Liver (tissue), 3 donors: ENCODE measurements around the gene PCSK6.

Source experiments
- EGR1 ChIP-seq, 2 donors: IDR thresholded peaks; 2 replicates each; pipeline ENCODE4 v1.6.1; 2016 to 2018; ENCODE audit warnings: antibody characterized with exemption in 2 of 2, low read depth in 2 of 2
- FOXA2 ChIP-seq: IDR thresholded peaks from 2 replicates; pipeline ENCODE4 v1.6.1; 2016; ENCODE audit warnings: antibody characterized with exemption
- GABPA ChIP-seq, 2 donors: IDR thresholded peaks in 1 of 2; conservative IDR thresholded peaks in 1 of 2; 2 replicates each; pipeline ENCODE4 v1.6.1; 2016; ENCODE audit warnings: antibody characterized with exemption in 2 of 2, mild to moderate bottlenecking in 1 of 2, moderate library complexity in 1 of 2
- HNF4G ChIP-seq: IDR thresholded peaks from 2 replicates; pipeline ENCODE4 v1.6.1; 2016; ENCODE audit warnings: antibody characterized with exemption
- JUND ChIP-seq, 2 donors: IDR thresholded peaks; 2 replicates each; pipeline ENCODE4 v1.6.1; 2016; ENCODE audit warnings: antibody characterized with exemption in 2 of 2
- RAD21 ChIP-seq, 2 donors: IDR thresholded peaks; 2 replicates each; pipeline ENCODE4 v1.6.1; 2016; ENCODE audit warnings: antibody characterized with exemption in 2 of 2, mild to moderate bottlenecking in 2 of 2
- RXRA ChIP-seq, 2 donors: IDR thresholded peaks; 2 replicates each; pipeline ENCODE4 v1.6.1; 2017 to 2018; ENCODE audit warnings: antibody characterized with exemption in 2 of 2, mild to moderate bottlenecking in 1 of 2
- SP1 ChIP-seq: IDR thresholded peaks from 2 replicates; pipeline ENCODE4 v1.6.1; 2018; ENCODE audit warnings: antibody characterized with exemption, mild to moderate bottlenecking
- TAF1 ChIP-seq: conservative IDR thresholded peaks from 2 replicates; pipeline ENCODE4 v1.6.1; 2016; ENCODE audit warnings: antibody characterized with exemption, mild to moderate bottlenecking
- YY1 ChIP-seq: IDR thresholded peaks from 2 replicates; pipeline ENCODE4 v1.6.1; 2016; ENCODE audit warnings: antibody characterized with exemption, mild to moderate bottlenecking
- TF ChIP-seq, protein P1 (sequence below): fragments of 150-350 bp; IDR thresholded peaks from 2 replicates; pipeline ENCODE4 v1.5.1; 2017; ENCODE audit warnings: improper control_type of control experiment, low read depth, low read length; ENCODE audit not compliant: missing input control
- TF ChIP-seq, protein P2 (sequence below): IDR thresholded peaks from 2 replicates; pipeline ENCODE4 v1.6.1; 2016; ENCODE audit warnings: antibody characterized with exemption
- TF ChIP-seq, protein P3 (sequence below): IDR thresholded peaks from 2 replicates; pipeline ENCODE4 v1.6.1; 2016; ENCODE audit warnings: antibody characterized with exemption, mild to moderate bottlenecking
- TF ChIP-seq, protein P4 (sequence below): IDR thresholded peaks from 2 replicates; pipeline ENCODE4 v1.6.1; 2016; ENCODE audit warnings: antibody characterized with exemption
- donor health status: healthy.
- donor health status: healthy.

DNA sequence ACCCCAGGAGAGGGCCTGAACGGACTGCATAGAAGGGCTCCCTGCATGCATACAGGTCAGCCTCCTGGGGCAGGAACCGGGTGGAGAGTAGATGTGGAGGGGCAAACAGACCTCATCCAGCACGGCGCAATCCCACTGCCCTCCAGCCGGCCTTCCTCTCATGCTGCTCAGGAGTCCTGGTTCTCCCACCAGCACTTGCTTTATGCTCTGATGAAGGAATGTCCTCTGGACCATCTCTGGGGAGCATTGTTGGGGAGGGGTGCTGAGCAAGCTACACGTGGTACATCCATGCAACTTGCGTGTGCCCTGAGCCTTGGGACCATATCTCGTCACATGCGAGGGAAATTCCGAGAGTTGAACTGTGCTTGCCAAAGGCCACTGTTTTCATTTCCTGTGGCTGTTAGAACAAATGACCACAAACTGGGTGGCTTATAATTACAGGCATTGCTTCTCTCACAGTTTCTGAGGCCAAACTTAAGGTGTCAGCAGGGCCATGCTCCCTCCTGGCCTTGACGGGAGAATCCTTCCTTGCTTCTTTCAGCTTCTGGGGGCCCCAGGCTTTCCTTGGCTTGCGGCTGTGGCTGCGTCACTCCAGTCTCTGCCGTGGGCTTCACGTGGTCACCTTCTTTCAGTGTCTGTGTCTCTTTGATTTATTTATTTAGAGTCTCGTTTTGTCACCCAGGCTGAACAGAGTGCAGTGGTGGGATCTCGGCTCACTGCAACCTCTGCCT lies 224.4 kb downstream of the PCSK6 start:
- no peak for TF ChIP-seq JUND (IDR thresholded peaks at IDR 0.05)
- TF ChIP-seq, protein P1, sequence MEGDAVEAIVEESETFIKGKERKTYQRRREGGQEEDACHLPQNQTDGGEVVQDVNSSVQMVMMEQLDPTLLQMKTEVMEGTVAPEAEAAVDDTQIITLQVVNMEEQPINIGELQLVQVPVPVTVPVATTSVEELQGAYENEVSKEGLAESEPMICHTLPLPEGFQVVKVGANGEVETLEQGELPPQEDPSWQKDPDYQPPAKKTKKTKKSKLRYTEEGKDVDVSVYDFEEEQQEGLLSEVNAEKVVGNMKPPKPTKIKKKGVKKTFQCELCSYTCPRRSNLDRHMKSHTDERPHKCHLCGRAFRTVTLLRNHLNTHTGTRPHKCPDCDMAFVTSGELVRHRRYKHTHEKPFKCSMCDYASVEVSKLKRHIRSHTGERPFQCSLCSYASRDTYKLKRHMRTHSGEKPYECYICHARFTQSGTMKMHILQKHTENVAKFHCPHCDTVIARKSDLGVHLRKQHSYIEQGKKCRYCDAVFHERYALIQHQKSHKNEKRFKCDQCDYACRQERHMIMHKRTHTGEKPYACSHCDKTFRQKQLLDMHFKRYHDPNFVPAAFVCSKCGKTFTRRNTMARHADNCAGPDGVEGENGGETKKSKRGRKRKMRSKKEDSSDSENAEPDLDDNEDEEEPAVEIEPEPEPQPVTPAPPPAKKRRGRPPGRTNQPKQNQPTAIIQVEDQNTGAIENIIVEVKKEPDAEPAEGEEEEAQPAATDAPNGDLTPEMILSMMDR = no peak
- TF ChIP-seq RAD21 (IDR thresholded peaks at IDR 0.05) = no peak
- TF ChIP-seq, protein P2, sequence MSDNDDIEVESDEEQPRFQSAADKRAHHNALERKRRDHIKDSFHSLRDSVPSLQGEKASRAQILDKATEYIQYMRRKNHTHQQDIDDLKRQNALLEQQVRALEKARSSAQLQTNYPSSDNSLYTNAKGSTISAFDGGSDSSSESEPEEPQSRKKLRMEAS = no peak
- TF ChIP-seq, protein P3, sequence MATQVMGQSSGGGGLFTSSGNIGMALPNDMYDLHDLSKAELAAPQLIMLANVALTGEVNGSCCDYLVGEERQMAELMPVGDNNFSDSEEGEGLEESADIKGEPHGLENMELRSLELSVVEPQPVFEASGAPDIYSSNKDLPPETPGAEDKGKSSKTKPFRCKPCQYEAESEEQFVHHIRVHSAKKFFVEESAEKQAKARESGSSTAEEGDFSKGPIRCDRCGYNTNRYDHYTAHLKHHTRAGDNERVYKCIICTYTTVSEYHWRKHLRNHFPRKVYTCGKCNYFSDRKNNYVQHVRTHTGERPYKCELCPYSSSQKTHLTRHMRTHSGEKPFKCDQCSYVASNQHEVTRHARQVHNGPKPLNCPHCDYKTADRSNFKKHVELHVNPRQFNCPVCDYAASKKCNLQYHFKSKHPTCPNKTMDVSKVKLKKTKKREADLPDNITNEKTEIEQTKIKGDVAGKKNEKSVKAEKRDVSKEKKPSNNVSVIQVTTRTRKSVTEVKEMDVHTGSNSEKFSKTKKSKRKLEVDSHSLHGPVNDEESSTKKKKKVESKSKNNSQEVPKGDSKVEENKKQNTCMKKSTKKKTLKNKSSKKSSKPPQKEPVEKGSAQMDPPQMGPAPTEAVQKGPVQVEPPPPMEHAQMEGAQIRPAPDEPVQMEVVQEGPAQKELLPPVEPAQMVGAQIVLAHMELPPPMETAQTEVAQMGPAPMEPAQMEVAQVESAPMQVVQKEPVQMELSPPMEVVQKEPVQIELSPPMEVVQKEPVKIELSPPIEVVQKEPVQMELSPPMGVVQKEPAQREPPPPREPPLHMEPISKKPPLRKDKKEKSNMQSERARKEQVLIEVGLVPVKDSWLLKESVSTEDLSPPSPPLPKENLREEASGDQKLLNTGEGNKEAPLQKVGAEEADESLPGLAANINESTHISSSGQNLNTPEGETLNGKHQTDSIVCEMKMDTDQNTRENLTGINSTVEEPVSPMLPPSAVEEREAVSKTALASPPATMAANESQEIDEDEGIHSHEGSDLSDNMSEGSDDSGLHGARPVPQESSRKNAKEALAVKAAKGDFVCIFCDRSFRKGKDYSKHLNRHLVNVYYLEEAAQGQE = no peak
- TF ChIP-seq TAF1 = no peak
- no peak for TF ChIP-seq SP1
- no peak for TF ChIP-seq GABPA (IDR thresholded peaks at IDR 0.05 in 1 of 2, conservative IDR thresholded peaks at IDR 0.05 in 1 of 2)
- TF ChIP-seq HNF4G = no peak
- TF ChIP-seq, protein P4, sequence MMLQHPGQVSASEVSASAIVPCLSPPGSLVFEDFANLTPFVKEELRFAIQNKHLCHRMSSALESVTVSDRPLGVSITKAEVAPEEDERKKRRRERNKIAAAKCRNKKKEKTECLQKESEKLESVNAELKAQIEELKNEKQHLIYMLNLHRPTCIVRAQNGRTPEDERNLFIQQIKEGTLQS = no peak
- TF ChIP-seq YY1 = no peak
- no peak for TF ChIP-seq FOXA2
- TF ChIP-seq EGR1 (IDR thresholded peaks at IDR 0.05; ENCODE audit: low read depth in 2 of 2) = no peak
- no peak for TF ChIP-seq RXRA (IDR thresholded peaks at IDR 0.05)
